ENCODE results near the gene LBR.

The LBR gene

DNA sequence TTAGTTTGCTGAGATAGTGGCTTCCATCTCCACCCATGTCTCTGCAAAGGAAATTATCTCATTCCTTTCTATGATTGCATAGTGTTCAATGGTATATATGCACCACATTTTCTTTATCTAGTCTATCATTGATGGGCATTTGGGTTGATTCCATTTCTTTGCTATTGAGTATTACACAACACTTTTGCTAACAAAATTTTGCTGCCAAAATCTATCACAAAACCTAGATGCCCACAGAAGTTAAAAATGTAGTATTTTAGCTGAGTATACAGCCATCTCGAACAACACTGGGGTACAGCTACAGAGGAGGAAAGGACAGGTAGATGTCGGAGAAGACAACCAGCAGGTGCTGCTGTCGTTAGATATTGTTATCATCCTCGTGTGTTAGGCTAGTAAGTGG is 67.7 kb downstream of the LBR start:
- Histone ChIP-seq H3F3A (ENCODE audit: insufficient read depth) (no peaks in the 10 kb centered on the region), H3K36me3 (ENCODE audit: low read length) (no peaks in the 10 kb centered on the region), H3K27me3 (ENCODE audit: low read length) (no peaks in the 10 kb centered on the region), H3K9me2 (replicated peaks; ENCODE audit: insufficient read depth, low read length) (no peaks in the 10 kb centered on the region), H3K9me3 (ENCODE audit: insufficient read depth, low read length) (no peaks in the 10 kb centered on the region), H3K9ac (ENCODE audit: low read length) (no peak overlapping the region), H2AFZ (ENCODE audit: low read depth, low read length, severe bottlenecking) (no peak overlapping the region), H3K79me2 (ENCODE audit: insufficient read depth, low read length) (no peaks in the 10 kb centered on the region), H3K4me2 (ENCODE audit: low read depth, low read length, poor library complexity, severe bottlenecking) (no peak overlapping the region), H3K27ac (ENCODE audit: low read depth, low read length) (no peak overlapping the region), H3K4me3 (ENCODE audit: insufficient read depth, low read length, poor library complexity, severe bottlenecking) (no peak overlapping the region), H4K20me1 (ENCODE audit: low read depth, low read length) (no peaks in the 10 kb centered on the region)
- no peak for TF ChIP-seq EZH2phosphoT487 (conservative IDR thresholded peaks at IDR 0.05; ENCODE audit: low read length)
- TF ChIP-seq, protein P1, sequence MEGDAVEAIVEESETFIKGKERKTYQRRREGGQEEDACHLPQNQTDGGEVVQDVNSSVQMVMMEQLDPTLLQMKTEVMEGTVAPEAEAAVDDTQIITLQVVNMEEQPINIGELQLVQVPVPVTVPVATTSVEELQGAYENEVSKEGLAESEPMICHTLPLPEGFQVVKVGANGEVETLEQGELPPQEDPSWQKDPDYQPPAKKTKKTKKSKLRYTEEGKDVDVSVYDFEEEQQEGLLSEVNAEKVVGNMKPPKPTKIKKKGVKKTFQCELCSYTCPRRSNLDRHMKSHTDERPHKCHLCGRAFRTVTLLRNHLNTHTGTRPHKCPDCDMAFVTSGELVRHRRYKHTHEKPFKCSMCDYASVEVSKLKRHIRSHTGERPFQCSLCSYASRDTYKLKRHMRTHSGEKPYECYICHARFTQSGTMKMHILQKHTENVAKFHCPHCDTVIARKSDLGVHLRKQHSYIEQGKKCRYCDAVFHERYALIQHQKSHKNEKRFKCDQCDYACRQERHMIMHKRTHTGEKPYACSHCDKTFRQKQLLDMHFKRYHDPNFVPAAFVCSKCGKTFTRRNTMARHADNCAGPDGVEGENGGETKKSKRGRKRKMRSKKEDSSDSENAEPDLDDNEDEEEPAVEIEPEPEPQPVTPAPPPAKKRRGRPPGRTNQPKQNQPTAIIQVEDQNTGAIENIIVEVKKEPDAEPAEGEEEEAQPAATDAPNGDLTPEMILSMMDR (IDR thresholded peaks at IDR 0.05; ENCODE audit: insufficient read depth, low read length, poor library complexity, severe bottlenecking), result no peak

DNA sequence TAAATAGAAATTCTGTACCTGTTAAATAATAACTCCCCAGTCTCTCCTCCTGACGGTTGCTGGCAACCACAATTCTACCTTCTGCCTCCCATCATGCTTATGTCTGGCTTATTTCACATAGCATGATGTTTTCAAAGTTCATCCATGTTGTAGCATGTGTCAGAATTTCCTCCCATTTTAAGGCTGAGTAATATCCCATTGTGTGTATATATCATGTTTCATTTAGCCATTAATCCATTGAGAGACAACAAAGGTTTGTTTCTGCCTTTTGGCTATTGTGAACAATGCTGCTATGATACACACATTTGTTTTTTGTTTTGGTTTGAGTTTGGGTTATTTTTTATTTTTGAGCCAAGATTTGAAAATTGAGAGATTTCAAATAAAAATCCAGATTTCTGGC is 72.0 kb downstream of the LBR start:
- no peaks in the 10 kb centered on the region for H3K36me3 ChIP-seq (ENCODE audit: low read length)
- H3K79me2 ChIP-seq (ENCODE audit: insufficient read depth, low read length), result no peaks in the 10 kb centered on the region
- no peaks in the 10 kb centered on the region; the same call in 1 of the 2 replicates for H3F3A ChIP-seq (ENCODE audit: insufficient read depth)
- no peaks in the 10 kb centered on the region for H3K27me3 ChIP-seq (ENCODE audit: low read length)
- no peak overlapping the region for H2AFZ ChIP-seq (ENCODE audit: low read depth, low read length, severe bottlenecking)
- no peak overlapping the region for H3K4me3 ChIP-seq (ENCODE audit: insufficient read depth, low read length, poor library complexity, severe bottlenecking)
- TF ChIP-seq, protein P1 (IDR thresholded peaks at IDR 0.05; ENCODE audit: insufficient read depth, low read length, poor library complexity, severe bottlenecking), result no peak
- no peak for TF ChIP-seq EZH2phosphoT487 (conservative IDR thresholded peaks at IDR 0.05; ENCODE audit: low read length)
- no peak overlapping the region for H3K27ac ChIP-seq (ENCODE audit: low read depth, low read length)
- no peaks in the 10 kb centered on the region for H3K9me3 ChIP-seq (ENCODE audit: insufficient read depth, low read length)
- H3K9ac ChIP-seq (ENCODE audit: low read length), result no peak overlapping the region
- no peaks in the 10 kb centered on the region for H4K20me1 ChIP-seq (ENCODE audit: low read depth, low read length)
- H3K9me2 ChIP-seq (replicated peaks; ENCODE audit: insufficient read depth, low read length), result no peaks in the 10 kb centered on the region
- no peak overlapping the region for H3K4me2 ChIP-seq (ENCODE audit: low read depth, low read length, poor library complexity, severe bottlenecking)

DNA sequence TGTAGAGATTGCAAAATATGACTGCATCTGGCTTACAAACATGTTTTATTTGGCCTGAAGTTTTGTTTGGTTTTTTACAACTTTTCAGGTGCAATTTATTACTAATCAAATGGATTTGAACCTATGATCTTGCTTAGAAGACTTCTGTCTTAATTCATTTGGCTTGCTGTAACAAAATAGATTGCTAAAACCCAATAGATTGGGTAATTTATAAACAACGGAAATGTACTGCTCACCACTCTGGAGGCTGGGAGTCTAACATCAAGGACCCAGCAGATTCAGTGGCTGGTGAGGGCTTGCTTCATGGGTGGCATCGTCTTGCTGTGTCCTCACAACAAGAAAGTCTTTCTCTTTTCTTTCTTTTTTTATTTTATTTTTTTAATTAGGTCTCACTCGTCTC is 72.9 kb downstream of the LBR start:
- H3K4me2 ChIP-seq (ENCODE audit: low read depth, low read length, poor library complexity, severe bottlenecking), result no peak overlapping the region

More for the DNA sequence above, 72.9 kb downstream of the LBR start:
- Histone ChIP-seq H3F3A (ENCODE audit: insufficient read depth) (no peaks in the 10 kb centered on the region; the same call in 1 of the 2 replicates), H3K27me3 (ENCODE audit: low read length) (no peaks in the 10 kb centered on the region), H3K9ac (ENCODE audit: low read length) (no peak overlapping the region), H3K9me2 (replicated peaks; ENCODE audit: insufficient read depth, low read length) (no peaks in the 10 kb centered on the region), H3K9me3 (ENCODE audit: insufficient read depth, low read length) (no peaks in the 10 kb centered on the region), H3K79me2 (ENCODE audit: insufficient read depth, low read length) (no peaks in the 10 kb centered on the region), H3K36me3 (ENCODE audit: low read length) (no peaks in the 10 kb centered on the region), H4K20me1 (ENCODE audit: low read depth, low read length) (no peaks in the 10 kb centered on the region), H3K4me3 (ENCODE audit: insufficient read depth, low read length, poor library complexity, severe bottlenecking) (no peak overlapping the region), H2AFZ (ENCODE audit: low read depth, low read length, severe bottlenecking) (no peak overlapping the region), H3K27ac (ENCODE audit: low read depth, low read length) (no peak overlapping the region)
- no peak for TF ChIP-seq EZH2phosphoT487 (conservative IDR thresholded peaks at IDR 0.05; ENCODE audit: low read length)
- TF ChIP-seq, protein P1 (IDR thresholded peaks at IDR 0.05; ENCODE audit: insufficient read depth, low read length, poor library complexity, severe bottlenecking), result no peak
